Measurements from ENCODE around the gene NLRC5. TPM values are rescaled to one million over a fixed set of nuclear protein-coding genes. Genes with fewer than 3 reads are reported as not detected.

NLRC5 gene
- total RNA-seq, 1 donor from 2014 or later: 60.1 TPM

DNA sequence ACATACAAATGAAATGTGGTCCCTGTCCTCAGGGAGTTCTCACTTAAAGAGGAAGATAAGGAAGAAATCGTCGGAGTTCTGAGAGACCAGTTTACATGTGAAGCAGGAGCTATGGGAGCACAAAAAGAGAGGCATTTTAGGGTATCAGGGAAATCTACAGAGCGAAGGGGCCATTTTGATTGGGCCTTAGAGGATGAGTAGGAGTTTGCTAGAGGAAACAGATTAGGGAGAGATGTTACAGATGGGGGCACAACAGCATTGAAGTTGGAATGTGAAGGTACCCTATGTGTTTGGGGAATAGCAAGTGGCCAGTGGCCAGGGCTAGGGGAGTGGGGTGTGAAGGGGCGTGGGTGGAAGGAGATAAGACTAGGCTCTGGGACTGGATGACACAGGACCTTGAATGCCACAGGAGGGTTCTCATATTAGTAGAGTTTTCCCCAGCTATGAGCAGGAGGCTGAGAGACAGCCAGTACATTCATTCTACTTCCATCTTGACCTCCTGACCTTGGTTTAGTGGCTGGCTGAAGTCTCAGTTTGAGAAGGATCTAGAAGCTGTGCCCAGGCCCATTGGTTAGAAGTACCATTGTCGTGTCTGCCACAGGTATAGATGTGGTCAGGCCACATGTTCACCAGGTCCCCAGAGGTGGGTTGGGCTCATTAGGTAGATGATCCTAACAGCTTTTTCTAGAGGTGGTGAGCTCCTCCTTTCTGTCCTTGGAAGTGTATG is 137.8 kb downstream of the NLRC5 start:
- ATAC-seq (no peak), DNase-seq (ENCODE audit: low spot score) (no peak)
- intact Hi-C loops (cut with DNase I): no loop called here

DNA sequence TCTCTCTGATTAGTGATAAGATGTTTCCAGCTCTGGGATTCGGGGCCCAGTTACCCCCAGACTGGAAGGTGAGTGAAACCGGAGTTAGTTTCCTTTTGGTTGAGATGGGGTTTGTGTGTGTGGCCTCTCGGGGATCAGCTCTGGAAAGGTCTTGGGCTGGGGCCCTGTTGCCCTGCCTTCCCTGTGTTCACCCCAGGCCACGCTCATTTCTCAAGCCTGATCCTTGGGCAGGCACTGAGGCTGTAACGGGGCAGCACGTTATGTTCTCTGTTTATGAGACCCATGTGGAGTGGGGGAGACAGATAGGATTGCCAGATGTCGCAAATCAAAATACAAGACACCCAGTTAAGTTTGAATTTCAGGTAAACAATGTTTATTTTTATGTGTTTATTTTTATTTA is 138.5 kb downstream of the NLRC5 start:
- DNase-seq (ENCODE audit: low spot score) (no peak), ATAC-seq (no peak)
- intact Hi-C loops (cut with DNase I): no loop called here

DNA sequence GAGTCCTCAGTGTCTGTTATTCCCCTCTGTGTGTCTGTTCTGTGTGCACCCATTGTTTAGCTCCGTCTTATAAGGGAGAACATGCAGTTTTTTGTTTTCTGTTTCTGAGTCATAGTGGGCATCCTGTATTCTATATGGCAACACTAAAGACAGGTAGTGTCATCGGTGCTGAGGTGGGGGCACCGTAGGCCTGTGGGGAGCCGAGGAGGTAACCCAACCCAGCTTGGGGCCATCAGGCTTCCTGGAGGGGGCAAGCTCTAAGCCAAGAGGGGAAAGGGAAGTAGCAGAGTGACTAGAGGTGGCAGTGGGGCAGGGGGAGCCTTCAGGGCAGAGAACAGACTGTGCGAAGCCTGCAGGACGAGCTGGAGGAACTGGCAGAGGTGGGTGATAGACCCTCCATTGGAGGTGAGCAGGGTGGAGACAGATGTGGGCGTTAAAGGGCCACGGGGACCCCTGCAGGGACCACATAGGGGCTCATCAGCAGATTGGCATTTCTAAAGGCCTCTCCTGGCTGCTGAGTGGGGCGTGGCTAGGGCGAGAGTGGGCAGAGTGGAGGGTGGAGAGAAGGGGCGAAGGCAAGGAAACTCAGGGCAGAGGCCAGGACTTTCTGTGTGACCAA is 139.5 kb downstream of the NLRC5 start:
- intact Hi-C loops (cut with DNase I): no loop called here
- DNase-seq (ENCODE audit: low spot score) (no peak), ATAC-seq (no peak)

DNA sequence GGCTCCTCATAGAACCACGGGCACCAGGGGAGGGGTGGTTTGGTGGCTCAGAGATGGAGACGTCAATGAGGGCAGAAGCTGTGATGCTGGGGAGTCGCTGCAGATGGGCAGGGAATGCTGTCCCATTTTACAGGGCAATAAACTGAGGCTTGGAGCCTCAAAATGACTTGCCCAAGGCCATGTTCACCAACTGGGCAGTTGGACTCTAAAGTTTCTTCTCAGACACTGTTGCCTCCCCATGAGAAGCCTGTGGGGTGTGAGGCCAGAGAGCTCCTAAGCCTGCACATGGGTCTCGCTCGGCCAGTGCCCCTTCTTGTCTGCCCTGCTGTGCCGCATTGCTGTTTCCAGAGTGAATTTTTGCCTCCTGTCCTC is 141.6 kb downstream of the NLRC5 start:
- ATAC-seq: no peak
- intact Hi-C loops (cut with DNase I): no loop called here
- DNase-seq (ENCODE audit: low spot score): no peak

DNA sequence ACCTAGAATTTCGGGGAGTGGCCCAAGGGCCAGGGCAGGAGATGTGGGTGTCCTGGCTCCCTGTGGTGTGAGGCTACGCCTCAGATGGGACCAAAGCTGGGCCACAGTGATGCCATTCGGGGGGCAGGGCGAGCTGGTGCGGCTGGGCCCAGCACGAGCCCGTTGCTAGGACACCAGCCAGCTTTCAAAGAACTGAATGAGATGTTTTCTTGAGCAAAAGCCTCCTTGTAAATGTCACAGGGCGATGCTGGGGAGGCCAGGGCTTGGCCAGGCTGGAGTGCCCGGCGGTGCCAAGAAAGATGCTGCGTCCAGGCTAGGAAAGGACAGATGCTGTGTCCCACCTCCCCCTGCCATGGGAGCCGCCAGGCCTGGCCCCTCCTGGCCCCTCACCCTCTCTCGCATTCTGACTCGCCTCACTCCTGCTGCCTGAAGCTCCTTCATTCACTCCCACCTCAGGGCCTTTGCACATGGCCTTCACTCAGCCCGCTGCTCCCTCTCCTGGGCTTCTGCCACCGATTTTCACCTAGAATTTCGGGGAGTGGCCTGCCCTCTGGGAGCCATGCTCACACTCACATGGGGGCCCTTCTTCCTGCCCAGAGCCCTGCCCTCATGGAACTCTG is 142.1 kb downstream of the NLRC5 start:
- DNase-seq (ENCODE audit: low spot score) (no peak), ATAC-seq (peak; percentile 49)
- intact Hi-C loops (cut with DNase I): no loop called here

DNA sequence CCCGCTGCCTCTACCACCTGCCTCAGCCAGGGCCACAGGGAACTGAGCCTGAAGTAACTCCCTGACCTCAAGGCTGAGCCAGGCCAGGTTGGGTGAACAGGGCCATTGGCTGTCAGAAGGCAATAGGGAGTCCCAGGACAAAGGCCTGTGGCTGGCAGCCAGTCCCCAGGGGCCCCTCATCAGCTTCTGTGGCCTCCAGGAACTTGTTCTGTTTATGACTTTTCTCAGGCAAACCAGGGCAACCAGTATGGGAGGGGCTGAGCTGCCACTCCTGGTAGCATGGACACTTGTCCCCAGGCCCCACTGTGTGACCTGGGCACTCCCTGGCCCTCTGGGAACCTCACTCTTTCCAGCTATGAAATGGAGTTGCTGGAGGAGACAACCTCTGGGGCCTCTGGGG is 143.1 kb downstream of the NLRC5 start:
- intact Hi-C loops (cut with DNase I): no loop called here
- no peak for ATAC-seq
- no peak for DNase-seq (ENCODE audit: low spot score)

DNA sequence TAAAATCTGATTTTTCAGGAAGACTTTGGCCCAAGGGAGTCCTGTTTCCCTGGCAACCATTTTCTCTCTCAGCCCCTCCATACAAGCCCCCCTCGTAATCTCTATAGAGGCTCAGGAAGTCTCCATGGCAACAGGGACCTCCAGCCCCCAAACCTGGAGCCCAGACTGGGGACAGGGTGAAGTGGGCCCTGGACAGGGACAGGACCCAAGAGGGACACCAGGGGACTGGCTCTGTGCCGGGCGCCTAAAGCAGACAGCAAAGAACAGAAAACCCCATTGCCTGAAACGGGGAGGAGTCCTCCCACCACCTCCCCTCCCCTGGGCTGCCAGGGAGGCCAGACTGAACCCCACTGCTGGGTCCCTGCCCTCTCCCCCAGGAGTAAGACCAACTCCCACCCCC is 143.7 kb downstream of the NLRC5 start:
- DNase-seq (ENCODE audit: low spot score): no peak
- no peak for ATAC-seq
- intact Hi-C loops (cut with DNase I): no loop called here

Other genes starting within 250 kb of the NLRC5 start
- gene SLC12A3, start 124.3 kb upstream of the NLRC5 start, total RNA-seq: not detected
- gene HERPUD1, start 57.4 kb upstream of the NLRC5 start, total RNA-seq: 150 TPM
- gene CETP, start 27.6 kb upstream of the NLRC5 start, total RNA-seq: 8.2 TPM
- gene CPNE2, start 103.0 kb downstream of the NLRC5 start, total RNA-seq: 44.7 TPM
- 80.5 TPM for gene PSME3IP1, start 196.5 kb downstream of the NLRC5 start, total RNA-seq
- 26.3 TPM for gene RSPRY1, start 196.8 kb downstream of the NLRC5 start, total RNA-seq